Stimulated activated naive B cell treated with anti-CD40 and anti-IgM and Interleukin-4, amounts not matched to agents 10 μg/mL and 1 μg/mL and 100 μg/mL, for 72 hours (primary cell): Measurements from ENCODE around the gene ASB2.

Experiments used
- ATAC-seq, 2 donors: fragments of 150-1000 bp; cut with Tn5 transposase; replicated peaks; 2 replicates each; pipeline ENCODE4 v1.10.0; 2021; ENCODE audit warnings: moderate library complexity in 1 of 2
- DNase-seq: peaks from one replicate; pipeline ENCODE4 v3.0.0; 2021
- H3K27ac Mint-ChIP-seq: one replicate; pipeline ENCODE4 v1.8.0; 2022; ENCODE audit warnings: mild to moderate bottlenecking, mixed read lengths
- H3K27me3 Mint-ChIP-seq, 2 donors: one replicate each; pipeline ENCODE4 v1.8.0; 2022; ENCODE audit warnings: mixed read lengths in 2 of 2
- H3K36me3 Mint-ChIP-seq, 2 donors: one replicate each; pipeline ENCODE4 v1.8.0; 2022; ENCODE audit warnings: mixed read lengths in 2 of 2, mild to moderate bottlenecking in 1 of 2
- H3K4me1 Mint-ChIP-seq, 2 donors: one replicate each; pipeline ENCODE4 v1.8.0; 2022; ENCODE audit warnings: mixed read lengths in 2 of 2, mild to moderate bottlenecking in 1 of 2
- H3K4me3 Mint-ChIP-seq, 2 donors: one replicate each; pipeline ENCODE4 v1.8.0; 2022; ENCODE audit warnings: mild to moderate bottlenecking in 2 of 2, mixed read lengths in 2 of 2, moderate library complexity in 1 of 2
- H3K9me3 Mint-ChIP-seq, 2 donors: one replicate each; pipeline ENCODE4 v1.8.0; 2022; ENCODE audit warnings: mixed read lengths in 2 of 2, mild to moderate bottlenecking in 1 of 2

The ASB2 gene

DNA sequence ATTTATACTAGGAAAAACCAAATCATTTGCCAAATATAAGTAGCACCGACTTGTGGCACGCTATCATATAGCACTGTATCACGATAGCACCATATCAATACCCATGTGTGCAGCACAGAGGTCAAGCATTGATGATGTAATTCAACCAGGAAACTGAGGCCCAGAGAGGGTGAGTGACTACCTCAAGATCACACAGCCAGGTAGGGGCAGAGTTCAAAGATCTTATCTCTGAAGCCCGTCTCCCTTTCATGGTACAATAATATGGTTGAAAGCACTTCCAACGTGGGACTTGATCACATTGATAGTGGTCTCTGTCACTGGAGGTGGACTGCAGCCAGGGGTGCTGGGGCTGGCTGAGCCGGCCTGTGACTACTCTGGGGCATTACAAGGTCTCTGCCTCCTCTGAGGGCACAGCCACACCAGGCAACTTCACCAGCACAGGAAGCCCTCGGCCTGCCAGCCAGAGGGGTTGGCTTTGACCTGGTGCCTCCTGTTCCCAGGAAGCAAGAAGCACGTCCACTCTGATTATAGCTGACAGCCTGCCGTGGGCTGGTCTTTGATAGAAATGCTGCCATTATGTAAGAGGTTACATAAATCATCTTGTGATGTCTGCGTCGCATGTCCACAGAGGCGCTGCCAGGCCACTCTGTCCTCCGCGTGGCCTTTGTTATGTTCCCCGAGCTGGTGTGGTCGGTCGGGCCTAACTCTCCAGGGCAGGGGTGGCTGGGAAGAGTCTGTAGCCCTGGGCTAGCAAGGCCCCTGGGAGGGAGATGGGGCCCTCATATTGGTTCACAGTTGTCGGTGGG is 55.2 kb downstream of the ASB2 start:
- DNase-seq (no peak), ATAC-seq (no peak)
- H3K27ac Mint-ChIP-seq: no peak overlapping the region
- H3K9me3 Mint-ChIP-seq: peaks cover 3% of the 10 kb centered on the region in 2 donors
- peaks cover 8 to 12% of the 10 kb centered on the region in 2 donors for H3K27me3 Mint-ChIP-seq
- H3K4me3 Mint-ChIP-seq: no peak overlapping the region
- no peaks in the 10 kb centered on the region for H3K4me1 Mint-ChIP-seq
- H3K36me3 Mint-ChIP-seq: no peaks in the 10 kb centered on the region

DNA sequence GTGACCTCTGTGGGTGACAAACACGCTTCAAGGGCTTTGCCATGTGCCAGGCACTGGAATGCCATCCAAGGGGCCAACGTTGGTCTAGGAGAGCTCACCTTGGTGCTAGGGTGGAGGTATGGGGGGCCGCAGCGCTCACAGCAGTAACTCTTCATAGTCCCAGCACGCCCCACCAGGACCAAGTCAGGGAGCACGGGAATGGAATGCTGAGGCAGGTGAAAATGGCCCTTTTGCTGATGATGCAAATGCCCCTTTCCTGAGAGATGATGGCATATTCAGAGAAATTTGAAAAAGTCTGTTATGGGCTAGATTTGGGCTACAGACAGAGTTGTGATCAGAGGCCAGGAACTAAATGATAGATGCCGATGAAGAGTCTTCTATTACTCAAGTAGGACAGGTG is 59.2 kb downstream of the ASB2 start:
- no peak for ATAC-seq
- H3K9me3 Mint-ChIP-seq: peaks cover 3 to 5% of the 10 kb centered on the region in 2 donors
- H3K4me1 Mint-ChIP-seq: no peaks in the 10 kb centered on the region
- DNase-seq: no peak
- H3K4me3 Mint-ChIP-seq: no peak overlapping the region
- H3K27me3 Mint-ChIP-seq: peaks cover 4 to 18% of the 10 kb centered on the region in 2 donors
- H3K27ac Mint-ChIP-seq: no peak overlapping the region
- H3K36me3 Mint-ChIP-seq: no peaks in the 10 kb centered on the region

GRCh38 chr14:93916498-93916897 is 59.9 kb downstream of the ASB2 start:
- H3K4me1 Mint-ChIP-seq: no peaks in the 10 kb centered on the region
- H3K4me3 Mint-ChIP-seq: no peak overlapping the region
- no peaks in the 10 kb centered on the region for H3K36me3 Mint-ChIP-seq
- peaks cover 3 to 5% of the 10 kb centered on the region in 2 donors for H3K9me3 Mint-ChIP-seq
- ATAC-seq (no peak), DNase-seq (no peak)
- peaks cover 4 to 18% of the 10 kb centered on the region in 2 donors for H3K27me3 Mint-ChIP-seq
- no peak overlapping the region for H3K27ac Mint-ChIP-seq

GRCh38 chr14:93915800-93916199 is 60.6 kb downstream of the ASB2 start:
- Mint-ChIP-seq H3K27ac (no peak overlapping the region), H3K36me3 (no peaks in the 10 kb centered on the region), H3K4me3 (no peak overlapping the region), H3K27me3 (peaks cover 4 to 21% of the 10 kb centered on the region in 2 donors), H3K4me1 (no peaks in the 10 kb centered on the region), H3K9me3 (peaks cover 3 to 5% of the 10 kb centered on the region in 2 donors)
- ATAC-seq (no peak), DNase-seq (no peak)

- Mint-ChIP-seq H3K4me3 (no peak overlapping the region), H3K4me1 (no peaks in the 10 kb centered on the region), H3K36me3 (no peaks in the 10 kb centered on the region), H3K9me3 (peaks cover 3 to 5% of the 10 kb centered on the region in 2 donors), H3K27me3 (peaks cover 6 to 27% of the 10 kb centered on the region in 2 donors), H3K27ac (no peak overlapping the region)
- DNase-seq (no peak), ATAC-seq (no peak)
Observed at GRCh38 chr14:93915070-93915705, 61.2 kb downstream of the ASB2 start.

GRCh38 chr14:93914278-93914677 is 62.1 kb downstream of the ASB2 start:
- Mint-ChIP-seq H3K9me3 (peaks cover 0 to 2% of the 10 kb centered on the region in 2 donors), H3K27ac (no peak overlapping the region), H3K36me3 (no peaks in the 10 kb centered on the region), H3K27me3 (peaks cover 16 to 29% of the 10 kb centered on the region in 2 donors), H3K4me3 (no peak overlapping the region), H3K4me1 (no peaks in the 10 kb centered on the region)
- no peak for DNase-seq
- ATAC-seq: peak in 1 of 2 donors; percentile 27

DNA sequence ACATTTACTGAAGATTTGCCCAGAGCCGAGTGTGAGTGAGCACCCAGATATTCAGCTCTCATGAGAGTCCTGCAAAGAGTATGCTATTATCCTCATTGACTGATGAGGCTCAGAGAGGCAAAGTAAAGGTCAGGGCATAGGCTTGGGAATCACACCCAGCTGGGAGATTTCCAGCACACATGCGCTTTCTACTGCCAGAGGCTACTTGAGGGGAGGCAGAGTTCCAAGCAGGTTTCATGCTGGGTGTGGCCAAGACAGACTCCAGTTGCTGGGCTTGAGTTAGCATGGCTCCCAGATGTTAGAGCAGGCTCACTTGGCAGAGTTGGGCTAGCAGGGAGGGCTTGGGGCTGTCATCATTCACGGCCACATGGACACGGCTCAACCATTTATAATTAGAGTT is 63.6 kb downstream of the ASB2 start:
- Mint-ChIP-seq H3K9me3 (peaks cover 0 to 2% of the 10 kb centered on the region in 2 donors), H3K27me3 (peaks cover 24 to 36% of the 10 kb centered on the region in 2 donors), H3K36me3 (no peaks in the 10 kb centered on the region), H3K27ac (no peak overlapping the region), H3K4me3 (no peak overlapping the region), H3K4me1 (no peaks in the 10 kb centered on the region)
- ATAC-seq (no peak), DNase-seq (no peak)

DNA sequence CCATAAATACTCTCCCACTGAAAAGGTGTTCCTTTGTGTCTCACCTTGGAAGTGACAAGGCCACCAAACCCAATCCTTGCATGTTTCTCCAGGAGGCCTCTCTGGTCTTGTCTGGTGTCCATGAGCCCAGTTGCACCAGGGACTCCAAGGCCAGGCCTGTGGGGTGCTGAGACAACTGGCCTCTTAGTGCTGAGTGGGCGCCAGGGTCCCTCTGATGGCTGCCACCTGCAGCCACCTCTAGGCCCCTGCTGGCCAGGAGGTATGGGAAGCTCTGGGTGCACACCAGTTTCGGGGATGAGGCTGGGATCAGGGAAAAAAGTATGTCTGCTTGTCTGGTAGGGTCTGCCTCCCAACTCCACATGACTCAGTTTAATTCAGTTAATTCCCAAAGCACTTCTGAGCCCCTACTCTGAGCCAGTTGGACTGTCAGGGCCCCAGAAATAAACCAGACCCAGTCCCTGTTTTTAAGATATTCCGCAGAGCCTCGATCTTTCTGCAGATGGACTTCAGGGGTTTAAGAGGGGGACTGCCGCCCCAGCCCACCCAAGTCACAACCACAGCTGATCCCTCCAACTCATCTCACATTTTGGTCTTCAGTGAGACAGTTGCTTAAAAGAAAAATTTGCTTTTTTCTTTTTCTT is 64.3 kb downstream of the ASB2 start:
- peaks cover 23 to 37% of the 10 kb centered on the region in 2 donors for H3K27me3 Mint-ChIP-seq
- no peaks in the 10 kb centered on the region for H3K4me1 Mint-ChIP-seq
- DNase-seq: no peak
- H3K9me3 Mint-ChIP-seq: peaks cover 0 to 2% of the 10 kb centered on the region in 2 donors
- no peak overlapping the region for H3K4me3 Mint-ChIP-seq
- no peak overlapping the region for H3K27ac Mint-ChIP-seq
- no peaks in the 10 kb centered on the region for H3K36me3 Mint-ChIP-seq
- no peak for ATAC-seq

- no peak for ATAC-seq
- Mint-ChIP-seq H3K4me1 (no peaks in the 10 kb centered on the region), H3K27me3 (peaks cover 20 to 31% of the 10 kb centered on the region in 2 donors), H3K4me3 (no peak overlapping the region), H3K27ac (no peak overlapping the region), H3K9me3 (peaks cover 0 to 2% of the 10 kb centered on the region in 2 donors), H3K36me3 (no peaks in the 10 kb centered on the region)
- no peak for DNase-seq
Observed at GRCh38 chr14:93909429-93910128, 66.8 kb downstream of the ASB2 start.

GRCh38 chr14:93906341-93907329 is 69.7 kb downstream of the ASB2 start:
- DNase-seq: peak; percentile 35
- H3K27me3 Mint-ChIP-seq: peaks cover 42 to 52% of the 10 kb centered on the region in 2 donors

DNA sequence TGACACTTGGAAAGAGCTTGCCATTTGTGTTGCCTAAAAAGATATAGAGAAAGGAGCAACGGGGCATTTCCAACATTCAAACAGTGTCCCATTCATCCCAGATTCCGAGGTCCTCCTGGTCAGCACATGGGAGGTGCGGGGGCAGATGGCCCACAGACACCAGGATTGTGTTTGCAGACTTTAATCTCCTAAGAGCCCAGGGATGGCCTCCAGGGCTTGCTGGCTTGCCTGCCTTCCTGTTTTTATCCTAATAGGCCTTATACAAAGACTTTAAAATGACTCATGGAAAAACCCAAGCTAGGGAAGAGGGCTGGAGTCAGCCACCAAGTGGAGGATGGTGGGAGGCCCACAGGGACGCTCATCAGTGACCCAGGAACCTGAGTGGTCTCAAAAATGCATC is 70.7 kb downstream of the ASB2 start:
- H3K4me1 Mint-ChIP-seq: no peaks in the 10 kb centered on the region
- H3K36me3 Mint-ChIP-seq: no peaks in the 10 kb centered on the region
- H3K4me3 Mint-ChIP-seq: no peak overlapping the region
- DNase-seq: no peak
- H3K27ac Mint-ChIP-seq: no peak overlapping the region
- peaks cover 45 to 51% of the 10 kb centered on the region in 2 donors for H3K27me3 Mint-ChIP-seq
- H3K9me3 Mint-ChIP-seq: peaks cover 1 to 2% of the 10 kb centered on the region in 2 donors
- ATAC-seq: no peak

More at GRCh38 chr14:93906341-93907329, 69.7 kb downstream of the ASB2 start:
- Mint-ChIP-seq H3K36me3 (no peaks in the 10 kb centered on the region), H3K4me3 (no peak overlapping the region), H3K4me1 (no peaks in the 10 kb centered on the region), H3K9me3 (no peaks in the 10 kb centered on the region), H3K27ac (no peak overlapping the region)
- peak; percentile 77 to 82 for ATAC-seq

DNA sequence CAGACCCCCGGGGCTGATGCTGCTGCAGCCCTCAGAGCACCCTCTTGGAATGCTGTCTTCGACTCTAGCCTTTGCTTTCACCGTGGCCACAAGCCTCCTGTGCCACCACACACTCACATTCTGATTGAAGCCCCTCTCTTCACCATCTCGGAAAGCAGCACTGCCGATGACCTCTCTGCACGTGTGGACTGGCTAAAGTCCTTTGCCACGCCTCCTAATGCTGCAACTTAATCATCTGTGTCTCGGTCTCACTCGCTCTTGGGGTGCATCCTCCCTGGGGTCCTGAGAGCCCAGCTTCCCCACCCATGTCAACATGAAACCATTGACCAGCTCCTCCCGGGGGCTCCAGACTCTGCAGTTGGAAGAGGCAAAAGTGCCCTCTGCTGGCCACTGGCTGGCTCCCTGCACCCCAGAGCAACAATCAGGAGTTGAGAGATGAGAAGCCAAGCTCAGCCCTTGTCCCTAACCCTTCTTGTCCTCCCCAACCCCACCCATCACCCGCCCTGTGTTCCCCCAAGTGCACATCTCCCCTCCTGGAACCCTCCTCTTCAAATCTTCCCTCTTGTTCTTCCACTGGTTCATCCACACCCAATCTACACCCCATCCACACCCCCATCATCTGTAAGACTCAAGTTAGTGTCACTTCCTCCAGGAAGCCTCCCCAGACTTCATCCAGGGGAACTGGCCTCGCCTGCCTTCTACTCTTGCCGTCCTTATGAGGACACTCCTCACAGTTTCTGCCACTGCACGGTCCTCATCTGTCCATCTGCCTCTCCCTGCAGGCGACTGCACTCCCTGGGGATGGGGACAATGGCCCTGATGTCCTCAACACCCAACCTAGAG is 72.8 kb downstream of the ASB2 start:
- H3K27ac Mint-ChIP-seq: no peak overlapping the region
- H3K27me3 Mint-ChIP-seq: peaks cover 37 to 38% of the 10 kb centered on the region in 2 donors
- no peaks in the 10 kb centered on the region for H3K4me1 Mint-ChIP-seq
- ATAC-seq (peak in 1 of 2 donors; percentile 12), DNase-seq (no peak)
- no peaks in the 10 kb centered on the region for H3K36me3 Mint-ChIP-seq
- no peak overlapping the region for H3K4me3 Mint-ChIP-seq
- peaks cover 4% of the 10 kb centered on the region in 2 donors for H3K9me3 Mint-ChIP-seq
